Smooth muscle cell of bladder (primary cell): ENCODE data around the gene CRY2. TPM values are rescaled to one million over a fixed set of nuclear protein-coding genes. Genes with fewer than 3 reads are reported as not detected.

ENCODE experiments used
- total RNA-seq: library from RNA; depleted of rRNA; stranded (reverse); fragments of >200 nt; gene quantifications from 2 replicates; pipeline ENCODE4 v1.2.3, GENCODE V29; 2014

The CRY2 gene
- 14.9 and 18.4 TPM in 2 replicates for total RNA-seq

DNA sequence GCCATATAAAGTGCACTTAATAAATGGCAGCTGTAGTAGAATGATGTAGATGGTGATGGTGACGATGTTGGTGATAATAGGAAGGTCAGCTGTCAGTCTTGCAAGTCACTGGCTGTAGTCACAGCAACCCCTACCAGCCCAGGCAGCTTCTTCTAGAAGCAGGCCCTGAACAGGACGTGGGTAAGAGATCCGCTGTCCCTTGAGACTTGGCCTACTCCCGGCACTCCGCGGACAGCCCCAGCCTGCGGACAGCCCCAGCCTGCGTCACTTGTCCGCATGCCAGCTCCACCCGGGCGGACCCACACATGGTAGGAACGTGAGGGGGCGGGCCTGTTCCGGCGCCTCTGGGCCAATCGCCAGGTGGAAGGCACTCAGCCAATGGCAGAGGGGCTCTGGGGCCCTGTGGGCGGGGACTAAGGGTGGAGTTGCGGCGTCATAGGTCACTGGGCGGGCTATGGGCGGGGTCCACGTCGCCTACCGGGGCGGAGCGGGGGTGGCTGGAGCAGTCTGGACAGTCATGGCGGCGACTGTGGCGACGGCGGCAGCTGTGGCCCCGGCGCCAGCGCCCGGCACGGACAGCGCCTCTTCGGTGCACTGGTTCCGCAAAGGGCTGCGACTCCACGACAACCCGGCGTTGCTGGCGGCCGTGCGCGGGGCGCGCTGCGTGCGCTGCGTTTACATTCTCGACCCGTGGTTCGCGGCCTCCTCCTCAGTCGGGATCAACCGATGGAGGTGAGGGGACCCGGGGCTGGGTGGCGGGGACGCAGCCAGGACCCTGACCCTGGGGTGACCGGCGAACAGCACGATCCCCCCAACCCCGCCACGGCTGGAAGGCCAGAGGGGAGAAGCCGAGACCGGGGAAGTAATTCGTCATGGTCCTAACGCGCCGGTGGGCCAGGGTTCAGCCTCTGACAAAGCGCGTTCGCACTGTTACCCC is at the start of gene CRY2:
Gene CRY2 (plus strand): TSS at position 502 of the 937 bp plus-strand sequence. CDS start 16 bp downstream, at position 518.

DNA sequence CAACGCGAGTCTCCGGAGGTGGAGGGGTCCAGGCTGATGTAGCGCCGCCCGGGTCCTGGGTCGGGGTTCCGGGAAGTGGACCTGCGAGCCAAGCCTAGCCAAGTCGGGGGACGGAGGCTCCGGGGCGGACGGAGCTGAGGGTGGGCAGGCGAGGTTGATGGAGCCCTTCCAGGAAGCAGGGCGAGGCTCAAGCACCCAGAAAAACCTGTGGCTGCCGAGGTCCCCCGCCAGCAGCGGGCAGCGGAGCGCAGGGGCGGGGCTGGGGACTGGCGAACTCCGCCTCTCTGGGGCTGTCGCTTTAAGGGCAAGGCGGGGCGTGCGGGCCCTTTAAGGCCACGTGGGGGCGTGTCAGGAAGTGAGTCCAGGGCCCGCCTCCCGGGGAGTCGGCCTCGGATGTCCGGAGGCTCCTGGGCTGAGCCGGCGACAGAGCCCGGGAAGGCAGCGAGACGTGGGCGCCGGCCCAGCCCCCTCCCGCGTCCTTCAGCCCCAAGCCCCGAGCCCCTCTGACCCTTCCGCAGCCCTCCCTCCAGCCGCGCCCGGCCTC is 42.4 kb upstream of the CRY2 start, which contains the start of gene SLC35C1:
Gene SLC35C1 (plus strand): TSS at position 389 of the 544 bp plus-strand sequence. CDS start 653 bp downstream, outside the sequence.

DNA sequence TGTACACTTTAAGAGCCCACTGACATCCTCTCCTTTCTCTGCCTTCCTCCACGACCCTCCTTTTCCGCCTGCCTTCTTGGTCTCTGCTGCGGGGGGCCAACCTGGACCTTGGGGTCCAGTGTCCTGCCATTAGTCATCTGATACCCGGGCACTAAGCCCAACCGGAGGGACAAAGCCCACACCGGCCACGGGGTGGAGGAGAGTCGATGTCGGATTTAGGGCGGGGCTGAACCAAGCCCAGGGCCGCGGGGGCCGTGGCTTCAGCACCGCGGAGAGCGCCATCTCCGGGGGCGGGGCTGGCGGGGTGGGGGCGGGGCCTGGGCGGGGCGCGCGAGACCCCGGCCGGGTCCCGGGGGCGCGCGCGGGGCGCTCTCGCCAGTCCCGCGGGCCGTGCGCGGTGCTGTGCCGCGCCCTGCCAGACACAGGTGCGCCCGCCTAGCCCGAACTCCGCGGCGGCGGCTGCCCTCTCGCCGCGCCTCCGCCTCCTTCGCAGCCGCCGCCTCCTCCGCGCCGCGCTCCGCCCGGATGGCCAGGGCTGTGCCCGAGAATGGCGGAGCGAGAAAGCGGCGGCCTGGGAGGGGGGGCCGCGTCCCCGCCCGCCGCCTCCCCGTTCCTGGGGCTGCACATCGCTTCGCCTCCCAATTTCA is 38.1 kb downstream of the CRY2 start, which contains the start of gene MAPK8IP1:
Gene MAPK8IP1 (plus strand): TSS at position 378 of the 647 bp plus-strand sequence. CDS start 170 bp downstream, at position 548.

DNA sequence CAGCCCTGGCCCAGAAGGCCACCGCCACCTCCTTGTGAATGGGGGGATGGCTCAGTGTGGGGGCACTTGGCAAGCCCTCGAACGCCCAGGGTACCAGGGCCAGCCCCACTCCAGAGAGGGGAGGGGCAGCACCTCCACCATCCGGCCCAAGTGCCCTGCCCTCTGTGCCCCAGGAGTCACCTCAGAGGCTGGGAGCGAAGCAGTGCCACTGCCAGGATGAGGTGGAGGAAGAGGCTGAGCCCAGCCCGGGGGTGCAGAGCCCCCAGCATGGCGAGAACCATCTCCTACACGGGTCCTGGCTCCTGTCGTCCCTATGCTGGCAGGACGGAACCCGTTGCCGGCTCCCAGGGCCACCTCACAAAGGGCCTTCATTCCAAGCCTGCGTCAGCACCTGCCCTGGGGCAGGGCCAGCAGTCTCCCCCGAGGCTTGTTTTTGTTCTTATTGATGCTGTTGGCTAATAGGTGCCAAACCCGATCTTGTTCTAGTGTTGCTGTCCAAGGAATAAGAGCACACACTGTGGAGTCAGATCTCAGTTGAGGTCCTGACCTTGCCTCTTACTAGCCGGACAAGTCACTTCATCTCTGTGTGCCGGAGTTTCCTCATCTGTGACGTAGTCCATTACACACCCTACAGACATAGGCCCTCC is 59.8 kb downstream of the CRY2 start, which contains the start of gene FREY1:
Gene FREY1 (minus strand): TSS at position 307 of the 647 bp plus-strand sequence. CDS start 26 bp downstream, at position 281.

DNA sequence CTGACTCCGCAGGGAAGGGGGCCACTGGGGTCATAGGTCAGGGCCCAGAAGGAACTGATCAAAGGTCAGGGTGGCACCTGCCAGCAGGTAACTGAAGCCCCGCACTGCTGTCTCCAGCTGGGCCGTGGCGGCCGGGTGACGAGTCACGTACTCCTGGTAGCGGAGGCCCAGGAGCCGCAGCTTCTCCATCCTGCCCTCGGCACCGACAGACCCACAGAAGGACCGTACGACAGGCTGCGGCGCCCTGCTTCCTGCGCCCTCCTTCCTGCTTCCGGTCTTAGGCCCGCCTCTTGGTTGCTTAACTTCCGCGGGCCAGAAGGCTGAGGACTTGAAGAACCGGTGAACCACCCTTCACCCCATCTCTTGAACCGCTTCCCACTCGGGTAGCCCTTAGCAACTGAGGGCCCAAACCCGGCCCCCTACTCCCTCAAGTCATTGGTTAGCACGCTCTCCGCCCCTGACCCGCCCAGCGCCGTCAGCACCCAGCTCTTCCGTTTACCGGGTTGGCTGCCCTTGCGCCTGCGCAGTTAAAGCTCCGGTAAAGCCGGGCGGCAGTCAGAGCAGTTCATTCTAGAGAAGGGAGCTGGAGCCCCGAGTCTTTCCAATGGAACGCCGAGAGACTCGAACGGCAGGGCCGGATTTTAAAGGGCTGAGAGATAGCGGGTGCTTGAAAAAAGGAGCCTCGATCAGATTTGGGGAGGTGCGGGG is 70.5 kb downstream of the CRY2 start, which contains the start of gene PEX16:
Gene PEX16 (minus strand): TSS at position 255 of the 708 bp plus-strand sequence. CDS start 66 bp downstream, at position 189.

DNA sequence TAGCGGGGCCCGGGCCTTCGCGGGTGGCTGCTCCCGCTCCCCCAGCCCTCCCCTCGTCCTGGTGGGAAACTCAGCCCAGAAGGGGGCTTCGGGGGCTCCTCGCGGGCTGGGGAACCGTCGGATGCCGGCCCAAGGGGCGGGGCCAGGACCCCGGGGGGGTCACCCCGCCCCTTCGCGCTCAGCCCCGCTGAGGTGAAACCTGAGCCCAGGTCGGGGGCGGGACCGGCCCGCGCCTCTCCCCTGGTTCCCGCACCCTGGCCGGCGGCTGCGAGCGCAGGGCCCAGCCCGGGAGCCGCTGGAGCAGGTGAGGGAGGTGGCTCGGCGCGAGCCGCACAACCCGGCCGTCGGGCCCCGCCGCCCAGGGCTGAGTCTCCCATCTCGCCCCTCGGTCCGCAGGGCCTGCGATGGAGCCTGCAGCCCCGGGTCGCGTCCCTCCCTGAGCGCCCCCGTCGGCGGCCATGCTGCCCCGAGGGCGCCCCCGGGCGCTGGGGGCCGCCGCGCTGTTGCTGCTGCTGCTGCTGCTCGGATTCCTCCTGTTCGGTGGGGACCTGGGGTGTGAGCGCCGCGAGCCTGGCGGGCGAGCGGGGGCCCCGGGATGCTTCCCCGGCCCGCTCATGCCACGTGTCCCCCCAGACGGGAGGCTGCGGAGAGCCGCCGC is 75.3 kb downstream of the CRY2 start, which contains the start of gene LARGE2:
Gene LARGE2 (plus strand): TSS at position 232 of the 658 bp plus-strand sequence. CDS start 227 bp downstream, at position 459.

Other genes with a start within 250 kb of the CRY2 start
- gene CHST1, start 181.9 kb upstream of the CRY2 start, total RNA-seq: 0.14 and 0.37 TPM in 2 replicates
- gene SLC35C1, start 42.3 kb upstream of the CRY2 start, total RNA-seq: 12.9 TPM in 2 replicates
- 7.7 and 8.1 TPM in 2 replicates for gene MAPK8IP1, start 38.2 kb downstream of the CRY2 start, total RNA-seq
- 1.00 and 1.4 TPM in 2 replicates for gene FREY1, start 59.8 kb downstream of the CRY2 start, total RNA-seq
- 34.6 and 37.0 TPM in 2 replicates for gene PEX16, start 70.4 kb downstream of the CRY2 start, total RNA-seq
- gene LARGE2, start 75.2 kb downstream of the CRY2 start, total RNA-seq: 0.09 TPM in 1 of 2 replicates, not detected in the other